ENCODE data around the gene NCF4.

The NCF4 gene

DNA sequence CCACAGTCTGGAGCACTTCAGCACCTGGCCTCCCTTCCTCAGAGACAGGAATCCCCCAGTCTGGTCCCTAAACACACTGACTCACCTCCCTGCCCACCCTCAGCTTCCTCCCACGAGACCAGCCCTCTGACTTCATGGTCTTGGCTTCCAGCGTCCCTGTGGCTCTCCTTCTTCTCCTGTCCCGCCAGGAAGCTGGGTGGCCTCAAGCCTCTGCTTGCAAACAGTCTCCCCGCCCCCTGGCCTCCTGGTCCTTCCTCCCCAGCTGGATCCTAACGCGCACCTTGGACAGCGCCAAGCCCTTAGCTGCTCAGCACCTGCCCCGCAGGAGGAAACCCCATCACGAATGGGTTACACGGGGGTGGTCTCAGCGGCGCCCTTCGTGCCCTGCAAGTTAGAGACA is 4.5 kb downstream of the NCF4 start:
- DNase-seq = no peak

DNA sequence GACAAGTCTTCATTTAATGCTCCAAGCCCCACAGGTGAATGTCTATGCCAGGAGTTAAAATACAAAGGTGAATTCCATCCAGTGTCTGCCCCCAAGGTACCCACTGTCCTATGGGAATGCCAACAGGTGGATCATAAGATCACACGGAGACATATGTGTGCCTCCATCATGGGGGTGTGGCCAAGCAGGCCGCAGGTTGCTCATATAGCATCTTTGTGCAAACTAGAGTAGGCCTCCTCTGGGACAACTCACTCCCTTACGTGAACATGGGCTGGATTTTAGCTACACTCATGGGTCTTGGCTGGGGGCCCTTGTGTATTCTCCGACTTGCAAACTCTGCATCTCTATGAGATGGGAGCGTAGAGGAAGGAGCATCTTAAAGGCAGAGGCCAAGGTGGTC is 6.9 kb downstream of the NCF4 start:
- DNase-seq = no peak

DNA sequence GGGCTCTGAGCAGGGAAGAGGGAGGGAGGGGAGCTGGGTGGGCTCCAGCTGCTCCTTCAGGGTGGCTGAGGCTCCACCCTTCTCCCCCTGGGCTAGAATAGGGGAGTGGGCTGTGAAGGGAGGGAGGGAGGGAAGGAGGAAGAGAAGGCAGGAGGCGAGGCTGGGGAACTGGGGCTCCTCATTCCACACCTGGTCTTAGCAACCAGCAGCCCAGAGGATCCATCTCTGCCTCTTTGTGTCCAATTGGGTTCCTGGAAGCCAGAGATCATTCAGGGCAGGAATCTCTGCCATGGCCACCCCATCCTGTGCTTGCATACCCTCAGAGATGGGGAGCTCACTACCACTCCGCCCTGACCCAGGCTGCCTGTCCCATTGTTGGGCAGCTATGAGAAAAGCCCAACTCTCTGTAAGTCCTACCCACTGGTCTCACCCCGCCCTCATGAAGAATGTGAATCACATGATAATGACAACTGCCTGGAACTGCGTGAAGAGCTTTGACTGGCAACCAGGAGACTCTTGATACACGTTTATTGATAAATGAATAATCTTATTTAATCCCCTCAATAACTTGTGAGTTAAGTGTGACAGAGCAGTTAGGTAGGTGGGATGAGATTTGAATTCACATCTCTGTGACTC is 7.9 kb downstream of the NCF4 start:
- DNase-seq = no peak

- no peak for DNase-seq
Measured at GRCh38 chr22:36870250-36870649, 9.4 kb downstream of the NCF4 start.

DNA sequence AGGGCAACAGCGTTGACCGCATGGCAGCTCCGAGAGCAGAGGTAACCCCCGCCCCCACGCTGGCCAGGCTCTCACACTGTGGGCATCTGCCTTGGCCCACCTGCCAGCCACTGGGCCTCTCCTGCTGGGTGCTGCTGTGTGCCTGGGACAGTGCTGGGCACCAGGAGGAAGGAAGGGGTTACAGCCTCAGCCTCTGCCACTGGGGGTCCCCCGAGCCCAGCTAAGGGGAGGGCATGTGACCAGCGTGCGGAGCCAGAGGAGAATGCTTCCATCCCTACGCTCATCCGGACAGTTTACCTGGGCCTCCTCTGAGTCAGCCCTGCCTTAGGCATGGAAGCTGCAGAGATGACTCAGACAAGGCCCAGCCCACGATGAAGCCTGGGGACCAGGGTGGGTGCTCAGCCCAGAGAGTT is 10.9 kb downstream of the NCF4 start:
- DNase-seq = no peak

GRCh38 chr22:36872084-36872483 is 11.3 kb downstream of the NCF4 start:
- DNase-seq = no peak

DNA sequence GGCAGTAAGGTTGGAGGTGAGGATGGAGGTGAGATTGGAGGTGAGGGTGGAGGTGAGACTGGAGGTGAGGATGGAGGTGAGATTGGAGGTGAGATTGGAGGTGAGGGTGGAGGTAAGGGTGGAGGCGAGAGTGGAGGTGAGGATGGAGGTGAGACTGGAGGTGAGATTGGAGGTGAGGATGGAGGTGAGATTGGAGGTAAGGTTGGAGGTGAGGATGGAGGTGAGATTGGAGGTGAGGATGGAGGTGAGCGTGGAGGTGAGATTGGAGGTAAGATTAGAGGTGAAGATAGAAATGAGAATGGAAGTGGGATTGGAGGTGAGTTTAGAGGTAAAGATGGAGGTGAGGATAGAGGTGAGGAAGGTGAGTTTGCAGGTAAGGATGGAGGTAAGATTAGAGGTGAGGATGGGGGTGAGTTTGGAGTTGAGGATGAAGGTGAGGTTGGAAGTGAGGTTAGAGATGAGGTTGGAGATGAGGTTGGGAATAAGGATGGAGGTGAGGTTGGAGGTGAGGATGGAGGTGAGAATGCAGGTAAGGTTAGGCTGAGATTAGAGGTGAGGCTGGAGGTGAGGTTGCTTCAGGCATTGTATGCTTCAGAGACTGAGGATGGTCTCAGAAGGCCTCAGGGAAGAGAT is 12.2 kb downstream of the NCF4 start:
- DNase-seq = no peak

GRCh38 chr22:36873614-36874308 is 13.0 kb downstream of the NCF4 start:
- DNase-seq = peak; percentile 50

DNA sequence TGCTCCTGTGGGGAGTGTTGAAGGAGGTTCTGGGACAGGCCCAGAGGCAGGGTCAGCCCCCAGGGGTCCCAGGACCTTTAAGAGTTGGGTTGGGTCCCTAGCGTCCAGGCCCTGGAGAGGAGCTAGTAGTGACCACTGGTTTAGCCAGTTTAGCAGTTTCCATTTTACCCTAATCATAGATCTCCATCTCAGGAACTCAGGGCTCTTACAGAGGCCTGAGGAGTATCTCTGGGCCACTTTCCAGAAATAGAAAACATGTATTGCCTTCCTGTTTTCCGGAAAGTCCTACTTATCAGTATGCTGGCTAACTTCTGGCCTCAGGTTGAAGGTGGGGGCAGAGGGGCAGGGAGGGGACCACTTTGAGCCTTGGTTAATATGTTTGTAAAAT is 13.5 kb downstream of the NCF4 start:
- no peak for DNase-seq

- DNase-seq = no peak
Measured at GRCh38 chr22:36874736-36875135, 13.9 kb downstream of the NCF4 start.

DNA sequence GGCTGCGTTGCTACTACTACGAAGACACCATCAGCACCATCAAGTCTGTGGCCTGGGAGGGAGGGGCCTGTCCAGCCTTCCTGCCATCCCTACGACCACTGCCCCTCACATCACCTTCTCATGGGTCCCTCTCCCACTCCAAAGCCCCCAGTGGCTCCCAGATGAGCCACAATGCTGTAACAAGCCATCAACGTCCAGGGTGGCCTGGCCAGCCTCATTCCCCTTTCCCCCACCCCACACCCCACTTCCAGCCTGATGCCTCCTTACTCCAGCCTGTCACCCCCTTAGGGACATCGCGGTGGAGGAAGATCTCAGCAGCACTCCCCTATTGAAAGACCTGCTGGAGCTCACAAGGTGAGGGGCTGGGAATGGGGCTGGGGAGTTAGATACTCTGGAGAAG is 14.9 kb downstream of the NCF4 start:
- no peak for DNase-seq

GRCh38 chr22:36879775-36880174 is 19.0 kb downstream of the NCF4 start:
- no peak for DNase-seq

DNA sequence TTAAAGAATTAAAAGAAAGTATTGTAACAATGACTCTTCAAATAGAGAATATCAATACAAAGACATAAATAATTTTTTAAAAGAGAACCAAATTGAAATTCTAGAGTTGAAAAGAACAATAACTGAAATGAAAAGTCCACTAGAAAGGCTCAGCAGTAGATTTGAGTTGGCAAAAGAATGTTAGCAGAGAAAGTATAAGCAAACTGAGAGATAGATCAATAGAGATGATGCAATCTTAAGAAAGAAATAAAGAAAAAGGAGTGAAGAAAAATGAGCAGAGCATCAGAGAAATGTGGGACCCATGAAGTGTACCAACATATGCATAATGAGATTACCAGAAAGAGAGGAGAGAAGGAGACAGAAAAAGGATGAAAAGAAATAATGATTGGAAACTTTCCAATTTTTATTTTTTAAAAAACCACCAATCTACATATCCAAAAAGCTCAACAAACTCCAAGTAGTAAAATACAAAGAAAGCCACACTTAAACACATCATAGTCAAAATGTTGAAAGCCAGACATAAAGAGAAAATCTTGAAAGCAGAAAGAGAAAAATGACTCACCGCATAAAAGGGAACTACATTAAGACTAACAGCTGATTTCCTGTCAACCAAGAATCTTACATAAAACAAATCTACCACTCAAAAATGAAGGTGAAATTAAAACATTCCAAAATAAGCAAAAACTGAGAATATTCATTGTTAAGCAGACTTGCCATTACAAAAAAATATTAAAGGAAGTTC is 20.9 kb downstream of the NCF4 start:
- no peak for DNase-seq

- DNase-seq = no peak
Measured at GRCh38 chr22:36884349-36885158, 23.7 kb downstream of the NCF4 start.

GRCh38 chr22:36885474-36885873 is 24.7 kb downstream of the NCF4 start:
- no peak for DNase-seq

GRCh38 chr22:36886016-36886415 is 25.2 kb downstream of the NCF4 start:
- DNase-seq = no peak

DNA sequence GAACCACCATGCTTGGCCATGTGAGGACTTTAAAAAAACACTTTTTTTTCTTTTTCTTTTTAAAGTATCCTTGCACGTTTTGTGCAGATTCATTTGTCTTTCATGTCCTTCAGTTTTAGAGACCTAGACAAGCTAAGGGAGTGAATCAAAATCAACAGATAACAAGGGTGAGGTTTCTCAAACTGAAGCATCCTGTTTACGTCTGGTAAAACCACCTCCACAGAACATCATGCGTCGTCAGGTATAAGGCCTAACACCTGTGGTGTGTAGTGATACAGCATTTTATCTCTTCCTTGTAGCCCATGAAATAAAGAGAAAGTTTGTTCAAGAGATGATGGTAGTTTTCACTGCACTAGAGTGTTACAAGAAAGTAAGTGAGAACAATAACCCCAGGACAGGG is 26.4 kb downstream of the NCF4 start:
- peak; percentile 33 for DNase-seq

DNA sequence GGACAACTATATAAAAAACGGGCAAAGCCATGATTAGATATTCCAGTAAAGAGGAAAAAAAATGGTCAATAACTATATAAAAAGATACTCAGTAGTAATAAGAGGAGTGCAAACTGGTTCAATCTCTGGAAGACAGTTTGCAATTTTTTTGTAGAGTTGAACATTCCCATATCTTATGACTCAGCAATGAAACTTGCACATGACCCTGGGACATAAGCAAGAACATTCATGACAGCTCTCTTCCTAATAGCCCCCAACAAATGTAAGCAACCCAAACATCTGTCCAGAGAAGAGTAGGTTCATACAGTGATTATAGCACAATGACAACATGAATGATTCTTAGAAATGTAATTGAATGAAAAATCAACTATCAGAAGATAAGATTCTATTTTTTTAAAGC is 30.8 kb downstream of the NCF4 start:
- no peak for DNase-seq

DNA sequence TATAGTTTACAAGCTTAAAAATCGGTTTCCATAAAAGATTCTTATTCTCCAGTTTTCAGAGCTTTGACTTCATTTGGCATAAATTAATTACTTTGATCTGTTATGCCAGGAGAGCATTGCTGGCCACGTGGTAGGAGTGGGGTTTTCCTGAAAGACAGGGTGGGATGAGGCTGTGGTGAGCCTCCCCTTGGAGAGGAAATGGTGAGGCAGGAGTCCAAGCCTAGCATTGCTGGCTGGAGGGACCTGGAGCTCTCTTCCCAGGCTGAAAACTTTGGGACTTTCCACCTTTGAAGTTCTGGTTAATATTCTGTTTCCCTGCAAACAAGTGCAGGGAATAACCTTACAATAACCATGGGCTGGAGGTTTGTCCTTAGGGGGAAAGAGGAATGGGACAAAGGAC is 31.5 kb downstream of the NCF4 start:
- no peak for DNase-seq

DNA sequence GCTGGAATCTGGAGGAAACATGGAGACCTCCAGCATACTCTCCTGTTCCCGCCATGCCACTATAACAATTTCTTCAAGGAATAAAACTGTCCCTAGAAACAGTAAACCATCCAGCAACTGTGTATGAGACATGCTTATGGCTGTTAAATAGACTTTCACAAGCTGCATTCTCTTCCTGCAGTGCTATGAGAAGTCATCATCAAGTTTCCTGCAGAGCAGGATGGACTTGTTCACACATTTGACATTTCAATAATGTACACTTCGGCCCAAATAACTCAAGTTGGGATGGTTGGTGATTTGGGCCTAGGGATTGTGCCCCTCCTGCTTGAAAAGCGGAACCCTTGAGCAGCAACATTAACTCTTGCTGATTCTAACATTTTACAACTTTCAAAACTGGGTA is 32.5 kb downstream of the NCF4 start:
- no peak for DNase-seq

DNA sequence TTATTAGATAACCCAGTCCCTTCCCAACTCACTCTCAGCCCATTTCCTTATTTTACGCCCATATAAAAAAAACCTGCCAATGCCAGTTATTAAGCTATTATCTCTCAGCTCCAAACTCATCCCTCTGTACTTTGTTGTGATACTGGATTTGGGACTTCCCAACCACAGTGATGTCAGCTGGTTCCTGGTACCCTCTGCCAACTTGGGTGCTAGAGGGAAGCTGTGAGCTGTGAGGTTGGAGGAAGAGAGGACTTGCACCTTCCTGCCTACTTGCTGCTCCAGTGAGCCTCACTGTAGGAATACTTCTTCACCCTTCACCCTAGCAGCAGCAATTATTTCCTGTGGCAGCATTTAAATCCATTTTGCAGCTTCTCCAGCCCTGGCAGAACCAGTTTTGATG is 33.5 kb downstream of the NCF4 start:
- DNase-seq = no peak

- DNase-seq = no peak
Measured at GRCh38 chr22:36897611-36898010, 36.8 kb downstream of the NCF4 start.

DNA sequence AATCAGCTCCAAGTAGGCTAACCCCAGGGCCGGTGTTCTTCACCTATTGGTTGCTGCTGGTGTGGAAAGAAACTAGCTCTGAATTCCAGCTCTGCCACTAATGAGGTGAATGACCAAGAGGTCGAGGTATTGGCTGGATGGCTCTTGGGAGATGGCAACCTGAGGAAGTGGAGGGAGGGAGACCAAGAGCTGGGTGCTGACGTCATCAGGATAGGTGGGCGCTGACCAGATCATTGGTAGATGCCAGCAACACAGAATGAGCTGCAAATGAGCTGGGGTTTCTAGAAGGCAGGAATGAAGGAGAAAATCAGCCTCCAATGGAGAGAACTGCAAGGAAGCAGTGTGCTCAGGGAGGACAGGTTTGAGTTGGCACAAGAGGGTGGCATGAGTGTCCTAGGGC is 37.9 kb downstream of the NCF4 start:
- DNase-seq = no peak

Measured in CD4-positive, alpha-beta T cell treated with Interleukin-10 for 1 hour (primary cell).